GM21515 (cell line): ENCODE measurements around the gene EYA3.

Source experiments
- ATAC-seq: cut with Tn5 transposase; IDR thresholded peaks from one replicate; pipeline ENCODE4 v1.9.1; 2021; ENCODE audit not compliant: unreplicated experiment

Gene EYA3

GRCh38 chr1:28113242-28113572 lies 24.8 kb upstream of the EYA3 start:
- ATAC-seq, result no peak

- no peak for ATAC-seq
These were observed 24.2 kb upstream of the EYA3 start for GRCh38 chr1:28112388-28113241.

- ATAC-seq, result no peak
These were observed 22.7 kb upstream of the EYA3 start for GRCh38 chr1:28111157-28111556.

- no peak for ATAC-seq
These were observed 22.1 kb upstream of the EYA3 start for GRCh38 chr1:28110555-28110954.

GRCh38 chr1:28109639-28110038 lies 21.2 kb upstream of the EYA3 start:
- no peak for ATAC-seq

GRCh38 chr1:28108001-28108400 lies 19.6 kb upstream of the EYA3 start:
- no peak for ATAC-seq

GRCh38 chr1:28104866-28105467 lies 16.6 kb upstream of the EYA3 start:
- no peak for ATAC-seq

GRCh38 chr1:28102189-28102588 lies 13.8 kb upstream of the EYA3 start:
- ATAC-seq, result no peak

GRCh38 chr1:28099050-28099769 lies 10.8 kb upstream of the EYA3 start:
- no peak for ATAC-seq

- no peak for ATAC-seq
These were observed 8.7 kb upstream of the EYA3 start for GRCh38 chr1:28097100-28097472.

- ATAC-seq, result no peak
These were observed 8.0 kb upstream of the EYA3 start for GRCh38 chr1:28096210-28097099.

GRCh38 chr1:28091043-28091781 lies 2.8 kb upstream of the EYA3 start:
- ATAC-seq, result no peak

GRCh38 chr1:28087614-28088167 lies 719 bp downstream of the EYA3 start:
- no peak for ATAC-seq

GRCh38 chr1:28086651-28087050 lies 1.8 kb downstream of the EYA3 start:
- no peak for ATAC-seq

GRCh38 chr1:28085129-28085528 lies 3.3 kb downstream of the EYA3 start:
- ATAC-seq, result no peak

- no peak for ATAC-seq
These were observed 4.5 kb downstream of the EYA3 start for GRCh38 chr1:28083876-28084275.

GRCh38 chr1:28078680-28079626 lies 9.5 kb downstream of the EYA3 start:
- ATAC-seq, result no peak

- ATAC-seq, result no peak
These were observed 10.1 kb downstream of the EYA3 start for GRCh38 chr1:28078262-28078661.

GRCh38 chr1:28074892-28075511 lies 13.4 kb downstream of the EYA3 start:
- no peak for ATAC-seq
